ENCODE data around the gene ADORA1.

The ADORA1 gene

DNA sequence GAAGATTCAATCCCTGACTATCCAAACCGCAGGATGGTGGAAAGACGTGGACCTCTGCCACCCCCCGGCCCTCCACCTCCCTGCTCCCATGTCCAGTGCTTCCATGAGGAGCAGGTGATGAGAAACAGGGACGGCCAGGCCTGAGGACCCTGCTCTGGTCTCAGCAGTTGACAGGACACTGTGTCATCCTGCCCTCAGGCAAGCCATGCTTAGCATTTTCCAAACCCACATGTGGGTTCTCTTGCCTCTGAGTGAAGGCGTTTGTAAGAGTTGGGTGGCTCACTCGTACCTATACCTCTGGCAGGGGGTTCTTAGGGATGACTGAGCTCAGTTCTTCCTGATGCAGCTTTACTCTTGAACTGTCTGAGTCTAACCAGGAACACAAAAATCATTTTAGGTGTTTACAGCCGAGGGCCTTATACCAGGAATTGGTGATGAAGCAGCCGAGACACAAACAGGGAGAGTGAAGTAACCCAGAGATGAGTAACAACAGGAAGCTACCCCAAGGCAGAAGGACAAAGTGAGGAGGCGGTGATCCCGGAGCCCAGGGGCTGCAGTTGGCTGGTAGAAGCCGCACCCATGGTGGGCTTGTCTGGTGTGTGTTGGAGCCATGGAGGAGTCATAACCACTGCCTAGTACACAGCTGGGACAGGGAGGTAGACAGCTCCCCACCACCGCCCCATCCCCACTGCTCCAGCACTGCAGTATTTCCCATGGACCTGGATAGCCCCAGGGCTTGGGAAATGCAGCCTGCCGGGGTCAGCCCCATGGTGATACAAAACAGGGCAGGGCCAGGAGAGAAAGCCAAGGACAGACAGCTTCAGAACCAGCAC is 26.7 kb downstream of the ADORA1 start:
- FAIRE-seq (no peak), DNase-seq (ENCODE audit: insufficient read length) (no peak)
- no peak for TF ChIP-seq POLR2A (IDR thresholded peaks at IDR 0.05; ENCODE audit: low read depth, low read length)
- no peak for TF ChIP-seq POLR2AphosphoS5 (IDR thresholded peaks at IDR 0.05; ENCODE audit: low read depth, low read length)
- TF ChIP-seq TAF1 (IDR thresholded peaks at IDR 0.05; ENCODE audit: borderline replicate concordance, low read depth, low read length), result no peak

DNA sequence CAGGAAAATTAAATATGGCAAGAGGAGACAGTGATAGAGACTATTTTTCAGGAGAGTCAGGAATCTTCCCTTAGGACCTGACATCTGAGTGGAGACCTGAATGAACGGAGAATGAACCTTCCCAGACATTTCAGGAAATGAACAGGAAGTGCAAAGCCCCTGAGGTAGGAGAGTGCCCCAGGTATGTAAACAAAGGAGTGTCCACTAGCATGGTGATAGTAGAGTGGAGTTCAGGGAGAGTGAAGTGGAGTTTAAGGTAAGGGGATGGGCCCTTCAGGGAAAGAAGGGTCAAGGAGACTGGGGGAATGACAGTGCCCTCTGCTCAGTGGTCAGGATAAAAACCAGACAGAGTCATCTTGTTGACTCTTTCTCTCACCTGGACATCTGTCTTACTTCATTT is 28.8 kb downstream of the ADORA1 start:
- TF ChIP-seq POLR2AphosphoS5 (IDR thresholded peaks at IDR 0.05; ENCODE audit: low read depth, low read length) (no peak), TAF1 (IDR thresholded peaks at IDR 0.05; ENCODE audit: borderline replicate concordance, low read depth, low read length) (no peak), POLR2A (IDR thresholded peaks at IDR 0.05; ENCODE audit: low read depth, low read length) (no peak)
- FAIRE-seq, result no peak
- no peak for DNase-seq (ENCODE audit: insufficient read length)

DNA sequence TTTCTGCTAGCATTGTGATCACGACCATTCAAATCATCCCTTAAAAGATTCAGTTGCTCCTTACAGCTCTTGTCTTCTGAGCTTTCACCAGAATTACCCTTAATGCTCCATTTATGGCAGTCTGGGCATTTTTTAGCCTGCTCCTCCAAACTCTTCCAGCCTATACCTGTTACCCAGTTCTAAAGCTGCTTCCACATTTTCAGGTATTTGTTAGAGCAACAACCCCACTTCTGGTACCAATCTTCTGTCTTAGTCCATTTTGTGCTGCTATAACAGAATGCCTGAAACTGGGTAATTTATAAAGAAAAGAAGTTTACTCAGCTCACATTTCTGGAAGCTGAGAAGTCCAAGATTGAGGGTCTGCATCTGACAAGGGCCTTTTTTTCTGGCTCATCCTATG is 30.9 kb downstream of the ADORA1 start:
- DNase-seq (ENCODE audit: insufficient read length), result no peak
- TF ChIP-seq POLR2AphosphoS5 (IDR thresholded peaks at IDR 0.05; ENCODE audit: low read depth, low read length), result no peak
- TF ChIP-seq TAF1 (IDR thresholded peaks at IDR 0.05; ENCODE audit: borderline replicate concordance, low read depth, low read length), result no peak
- no peak for TF ChIP-seq POLR2A (IDR thresholded peaks at IDR 0.05; ENCODE audit: low read depth, low read length)
- no peak for FAIRE-seq

DNA sequence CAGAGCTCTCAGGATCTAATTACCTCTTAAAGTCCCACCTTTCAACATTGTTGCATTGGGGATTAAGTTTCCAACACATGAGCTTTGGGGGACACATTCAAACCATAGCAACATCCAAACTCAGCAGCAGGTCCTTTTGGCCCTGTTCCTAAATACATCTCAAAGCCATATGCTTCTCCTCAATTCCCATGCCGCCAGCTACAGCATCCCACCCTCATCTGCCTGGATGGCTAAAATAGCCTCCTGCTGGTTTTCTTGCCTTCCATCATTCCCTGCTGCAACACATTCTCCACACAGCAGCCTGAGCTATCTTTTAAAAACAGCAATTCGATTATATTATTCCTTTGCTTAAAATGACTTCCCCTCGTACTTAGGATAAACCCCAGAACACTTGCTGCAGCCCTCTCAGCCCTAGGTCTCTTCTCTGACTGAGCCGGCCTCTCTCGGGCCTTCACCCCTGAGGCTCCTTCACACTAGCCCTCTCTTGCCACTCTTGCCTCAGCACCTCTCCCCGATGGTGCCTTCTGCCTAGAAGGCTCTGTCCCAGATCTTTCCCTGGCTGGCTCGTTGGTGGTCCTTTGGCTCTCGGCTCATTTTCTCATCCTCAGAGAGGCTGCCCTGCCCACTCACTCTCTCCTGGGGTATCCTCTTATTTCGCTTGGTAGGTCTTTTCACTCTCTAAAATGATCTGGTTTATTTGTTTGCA is 31.6 kb downstream of the ADORA1 start:
- DNase-seq (ENCODE audit: insufficient read length), result no peak
- no peak for FAIRE-seq
- TF ChIP-seq POLR2AphosphoS5 (IDR thresholded peaks at IDR 0.05; ENCODE audit: low read depth, low read length) (no peak), TAF1 (IDR thresholded peaks at IDR 0.05; ENCODE audit: borderline replicate concordance, low read depth, low read length) (no peak), POLR2A (IDR thresholded peaks at IDR 0.05; ENCODE audit: low read depth, low read length) (no peak)

GRCh38 chr1:203159844-203160243 is 32.3 kb downstream of the ADORA1 start:
- no peak for TF ChIP-seq POLR2AphosphoS5 (IDR thresholded peaks at IDR 0.05; ENCODE audit: low read depth, low read length)
- FAIRE-seq (no peak), DNase-seq (ENCODE audit: insufficient read length) (no peak)

DNA sequence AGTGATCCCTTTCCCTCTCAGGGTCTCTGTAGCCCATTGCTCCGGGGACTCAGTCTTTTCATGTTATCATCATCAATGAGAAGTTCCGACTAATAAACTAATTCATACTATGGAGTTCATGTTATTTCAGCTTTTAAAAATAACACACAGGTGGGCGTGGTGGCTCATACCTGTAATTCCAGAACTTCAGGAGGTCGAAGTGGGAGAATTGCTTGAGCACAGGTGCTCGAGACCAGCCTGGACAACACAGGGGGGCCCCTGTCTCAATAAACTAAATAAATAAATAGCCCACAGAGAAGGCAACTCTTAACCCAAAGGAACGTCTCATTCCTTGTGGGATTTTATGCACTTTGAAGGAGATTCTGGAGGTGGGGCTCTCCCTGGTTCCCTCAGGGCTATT is 33.6 kb downstream of the ADORA1 start:
- TF ChIP-seq POLR2A (IDR thresholded peaks at IDR 0.05; ENCODE audit: low read depth, low read length) (no peak), TAF1 (IDR thresholded peaks at IDR 0.05; ENCODE audit: borderline replicate concordance, low read depth, low read length) (no peak), POLR2AphosphoS5 (IDR thresholded peaks at IDR 0.05; ENCODE audit: low read depth, low read length) (no peak)
- DNase-seq (ENCODE audit: insufficient read length) (no peak), FAIRE-seq (no peak)

- no peak for DNase-seq (ENCODE audit: insufficient read length)
- no peak for FAIRE-seq
- TF ChIP-seq TAF1 (IDR thresholded peaks at IDR 0.05; ENCODE audit: borderline replicate concordance, low read depth, low read length), result no peak
- no peak for TF ChIP-seq POLR2AphosphoS5 (IDR thresholded peaks at IDR 0.05; ENCODE audit: low read depth, low read length)
- no peak for TF ChIP-seq POLR2A (IDR thresholded peaks at IDR 0.05; ENCODE audit: low read depth, low read length)
Measured at GRCh38 chr1:203161703-203162102, 34.2 kb downstream of the ADORA1 start.

GRCh38 chr1:203162403-203162802 is 34.9 kb downstream of the ADORA1 start:
- DNase-seq (ENCODE audit: insufficient read length) (no peak), FAIRE-seq (no peak)
- TF ChIP-seq TAF1 (IDR thresholded peaks at IDR 0.05; ENCODE audit: borderline replicate concordance, low read depth, low read length) (no peak), POLR2AphosphoS5 (IDR thresholded peaks at IDR 0.05; ENCODE audit: low read depth, low read length) (no peak), POLR2A (IDR thresholded peaks at IDR 0.05; ENCODE audit: low read depth, low read length) (no peak)

DNA sequence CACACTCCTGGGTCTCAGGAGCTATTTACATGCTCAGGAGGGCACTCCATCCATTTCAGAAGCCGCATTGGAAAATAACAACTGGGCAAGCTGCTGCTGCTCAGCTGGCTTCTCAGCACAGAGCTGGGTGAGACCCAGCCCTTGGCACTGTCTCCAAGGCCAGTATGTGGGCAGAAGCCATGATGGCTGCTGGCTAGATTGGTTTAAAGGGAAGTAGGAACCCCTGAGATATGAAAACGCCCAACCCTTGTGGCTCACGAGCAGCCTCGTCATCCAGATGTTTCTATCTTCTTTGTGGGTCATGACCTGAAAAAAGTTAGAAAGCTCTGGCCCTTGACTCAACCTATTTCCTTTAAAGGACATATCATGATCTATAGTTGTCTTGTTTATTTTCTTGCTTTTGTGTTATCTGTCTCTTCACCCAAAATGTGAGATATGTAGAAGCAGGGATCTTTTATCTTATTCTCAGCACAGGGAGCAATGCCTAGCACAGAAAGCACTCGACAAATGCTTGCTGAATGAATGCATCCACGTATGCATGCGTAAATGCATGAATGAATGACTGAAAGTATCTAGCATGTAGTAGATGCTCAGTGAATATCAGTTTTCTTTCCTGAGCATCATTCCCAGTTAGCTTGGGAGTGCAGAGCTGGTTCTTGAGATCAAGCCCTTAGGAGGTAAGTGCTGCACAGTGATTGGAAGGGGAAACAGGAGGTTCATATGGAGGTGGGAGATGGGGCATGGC is 36.5 kb downstream of the ADORA1 start:
- FAIRE-seq (no peak), DNase-seq (ENCODE audit: insufficient read length) (no peak)

DNA sequence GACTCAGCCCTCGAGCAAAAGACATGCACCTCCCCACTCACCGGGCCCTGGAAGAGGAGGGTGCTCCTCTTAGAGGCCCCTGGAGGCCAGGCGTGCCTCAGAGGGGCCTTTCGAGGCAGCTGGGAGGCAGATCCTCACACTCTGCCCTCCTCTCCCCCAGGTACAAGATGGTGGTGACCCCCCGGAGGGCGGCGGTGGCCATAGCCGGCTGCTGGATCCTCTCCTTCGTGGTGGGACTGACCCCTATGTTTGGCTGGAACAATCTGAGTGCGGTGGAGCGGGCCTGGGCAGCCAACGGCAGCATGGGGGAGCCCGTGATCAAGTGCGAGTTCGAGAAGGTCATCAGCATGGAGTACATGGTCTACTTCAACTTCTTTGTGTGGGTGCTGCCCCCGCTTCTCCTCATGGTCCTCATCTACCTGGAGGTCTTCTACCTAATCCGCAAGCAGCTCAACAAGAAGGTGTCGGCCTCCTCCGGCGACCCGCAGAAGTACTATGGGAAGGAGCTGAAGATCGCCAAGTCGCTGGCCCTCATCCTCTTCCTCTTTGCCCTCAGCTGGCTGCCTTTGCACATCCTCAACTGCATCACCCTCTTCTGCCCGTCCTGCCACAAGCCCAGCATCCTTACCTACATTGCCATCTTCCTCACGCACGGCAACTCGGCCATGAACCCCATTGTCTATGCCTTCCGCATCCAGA is 37.7 kb downstream of the ADORA1 start:
- TF ChIP-seq POLR2A (IDR thresholded peaks at IDR 0.05; ENCODE audit: low read depth, low read length) (no peak), TAF1 (IDR thresholded peaks at IDR 0.05; ENCODE audit: borderline replicate concordance, low read depth, low read length) (no peak), POLR2AphosphoS5 (IDR thresholded peaks at IDR 0.05; ENCODE audit: low read depth, low read length) (no peak)
- no peak for FAIRE-seq
- no peak for DNase-seq (ENCODE audit: insufficient read length)

More for the DNA sequence above, 36.5 kb downstream of the ADORA1 start:
- TF ChIP-seq POLR2A (IDR thresholded peaks at IDR 0.05; ENCODE audit: low read depth, low read length) (no peak), POLR2AphosphoS5 (IDR thresholded peaks at IDR 0.05; ENCODE audit: low read depth, low read length) (no peak), TAF1 (IDR thresholded peaks at IDR 0.05; ENCODE audit: borderline replicate concordance, low read depth, low read length) (no peak)

GRCh38 chr1:203165800-203166161 is 38.3 kb downstream of the ADORA1 start:
- FAIRE-seq (no peak), DNase-seq (ENCODE audit: insufficient read length) (no peak)
- no peak for TF ChIP-seq POLR2AphosphoS5 (IDR thresholded peaks at IDR 0.05; ENCODE audit: low read depth, low read length)
- TF ChIP-seq TAF1 (IDR thresholded peaks at IDR 0.05; ENCODE audit: borderline replicate concordance, low read depth, low read length), result no peak
- TF ChIP-seq POLR2A (IDR thresholded peaks at IDR 0.05; ENCODE audit: low read depth, low read length), result no peak
